Measurements from ENCODE around the gene SF3B3.
"Not testable (repeated sequence)": the region's sequence is repeated elsewhere in the genome, so short reads cannot be mapped to it uniquely, and the experiment has no call there.

SF3B3 gene

DNA sequence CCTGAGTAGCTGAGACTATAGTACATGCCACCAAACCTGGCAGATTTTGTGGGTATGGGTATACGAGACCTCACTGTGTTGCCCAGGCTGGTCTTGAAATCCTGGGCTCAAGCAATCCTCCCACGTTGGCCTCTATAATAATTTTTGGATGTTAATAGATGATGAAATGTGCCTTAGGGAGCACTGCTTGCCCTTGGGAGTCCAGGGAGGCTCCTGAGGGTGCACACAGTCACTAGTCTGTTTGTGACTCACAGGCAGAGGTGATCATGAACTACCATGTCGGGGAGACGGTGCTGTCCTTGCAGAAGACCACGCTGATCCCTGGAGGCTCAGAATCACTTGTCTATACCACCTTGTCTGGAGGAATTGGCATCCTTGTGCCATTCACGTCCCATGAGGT, 46.1 kb downstream of the SF3B3 start:
- no peak for DNase-seq

- no peak for DNase-seq
These were observed 47.5 kb downstream of the SF3B3 start for GRCh38 chr16:70570967-70571570.

GRCh38 chr16:70571623-70572022, 48.0 kb downstream of the SF3B3 start:
- no peak for DNase-seq

DNA sequence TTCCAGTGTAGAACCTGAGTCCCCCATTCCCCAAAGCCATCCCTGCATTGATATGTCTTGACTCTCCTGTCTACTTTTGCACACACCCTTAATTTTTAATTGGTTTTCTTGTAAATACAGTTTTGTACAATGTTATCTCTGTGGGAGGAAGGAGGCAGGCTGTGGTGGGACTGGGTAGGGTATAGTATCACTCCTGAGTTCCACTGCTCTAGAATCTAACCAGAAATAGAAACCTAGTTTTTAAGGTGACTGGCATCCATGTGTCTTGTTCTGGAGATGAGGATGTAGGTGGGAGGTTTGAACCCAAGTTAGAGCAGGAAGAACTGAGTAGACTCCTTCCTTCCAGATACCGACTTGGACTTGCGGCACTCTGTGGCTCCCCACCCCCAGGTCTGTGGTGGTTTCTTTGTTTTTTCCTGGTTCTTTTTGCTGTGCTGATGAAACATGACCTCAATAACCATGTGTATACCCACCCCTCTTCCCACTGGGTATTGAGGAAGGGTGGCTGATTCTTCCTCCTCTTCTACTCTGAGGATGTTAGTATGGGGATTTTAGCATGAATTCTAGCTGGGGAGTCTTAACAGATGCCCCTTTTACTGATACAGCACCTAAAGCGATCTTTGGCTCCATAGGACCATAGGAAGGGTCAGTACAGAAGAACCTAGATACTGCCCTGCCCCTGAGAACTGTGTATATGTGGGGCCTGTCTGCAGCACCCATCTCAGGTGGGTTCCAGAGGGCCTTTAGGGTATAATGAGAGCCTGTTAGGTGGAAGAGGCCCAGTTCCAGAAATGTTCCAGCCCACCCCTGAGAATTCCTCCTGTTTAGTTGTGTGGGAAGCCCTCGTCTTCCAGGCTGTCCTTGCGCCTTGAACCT, 48.7 kb downstream of the SF3B3 start:
- DNase-seq = no peak

- DNase-seq = no peak
These were observed 49.3 kb downstream of the SF3B3 start for GRCh38 chr16:70572926-70573270.

DNA sequence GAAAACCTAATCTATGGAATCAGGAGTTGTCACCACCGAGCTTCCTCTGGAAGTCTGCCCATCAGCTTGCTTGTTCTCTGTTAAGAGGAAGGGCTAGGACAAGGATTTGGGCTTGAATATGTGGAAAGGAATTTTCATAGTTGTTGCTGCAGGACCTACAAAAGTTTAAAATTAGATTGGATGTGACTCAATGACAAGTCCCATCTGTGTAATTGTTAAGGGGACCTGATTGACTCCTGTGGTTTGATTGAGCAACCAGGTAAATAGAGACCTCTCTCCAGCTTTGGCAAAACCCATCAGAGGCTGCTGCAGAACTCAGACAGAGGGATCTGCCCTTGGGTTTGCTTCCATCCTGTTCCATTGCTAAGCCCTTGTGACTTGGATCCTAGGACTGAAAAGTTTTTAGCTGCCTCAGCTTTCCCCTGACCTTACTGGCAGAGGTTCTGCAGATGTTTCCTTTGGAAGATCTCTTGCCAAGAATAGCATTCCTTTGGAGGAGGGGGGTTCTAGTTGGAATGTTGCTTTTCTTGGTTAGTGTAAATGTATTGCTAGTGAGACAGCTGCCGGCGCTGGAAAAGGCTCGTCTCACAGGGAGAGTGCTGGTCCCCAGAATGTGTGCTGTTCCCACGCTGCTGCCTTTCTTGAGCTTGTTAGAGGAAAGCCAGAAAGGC, 50.0 kb downstream of the SF3B3 start:
- no peak for DNase-seq

GRCh38 chr16:70574595-70575271, 51.1 kb downstream of the SF3B3 start:
- DNase-seq = no peak

DNA sequence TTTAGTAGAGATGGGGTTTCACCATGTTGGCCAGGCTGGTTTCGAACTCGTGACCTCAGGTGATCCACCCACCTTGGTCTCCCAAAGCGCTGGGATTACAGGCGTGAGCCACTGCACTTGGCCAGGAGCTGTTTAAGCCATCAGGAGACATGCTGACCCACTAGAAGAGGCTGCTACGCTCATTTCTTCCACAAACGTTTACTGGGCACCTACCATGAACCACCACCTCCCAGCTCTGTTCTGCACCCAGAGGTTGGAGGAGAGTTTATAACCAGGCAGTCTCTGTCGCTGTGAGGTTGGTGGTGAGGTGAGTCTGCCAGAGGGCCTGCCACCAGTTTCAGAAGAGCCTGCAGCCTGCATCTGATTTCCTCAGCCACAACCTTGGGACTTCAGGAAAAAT, 51.8 kb downstream of the SF3B3 start:
- DNase-seq = no peak

DNA sequence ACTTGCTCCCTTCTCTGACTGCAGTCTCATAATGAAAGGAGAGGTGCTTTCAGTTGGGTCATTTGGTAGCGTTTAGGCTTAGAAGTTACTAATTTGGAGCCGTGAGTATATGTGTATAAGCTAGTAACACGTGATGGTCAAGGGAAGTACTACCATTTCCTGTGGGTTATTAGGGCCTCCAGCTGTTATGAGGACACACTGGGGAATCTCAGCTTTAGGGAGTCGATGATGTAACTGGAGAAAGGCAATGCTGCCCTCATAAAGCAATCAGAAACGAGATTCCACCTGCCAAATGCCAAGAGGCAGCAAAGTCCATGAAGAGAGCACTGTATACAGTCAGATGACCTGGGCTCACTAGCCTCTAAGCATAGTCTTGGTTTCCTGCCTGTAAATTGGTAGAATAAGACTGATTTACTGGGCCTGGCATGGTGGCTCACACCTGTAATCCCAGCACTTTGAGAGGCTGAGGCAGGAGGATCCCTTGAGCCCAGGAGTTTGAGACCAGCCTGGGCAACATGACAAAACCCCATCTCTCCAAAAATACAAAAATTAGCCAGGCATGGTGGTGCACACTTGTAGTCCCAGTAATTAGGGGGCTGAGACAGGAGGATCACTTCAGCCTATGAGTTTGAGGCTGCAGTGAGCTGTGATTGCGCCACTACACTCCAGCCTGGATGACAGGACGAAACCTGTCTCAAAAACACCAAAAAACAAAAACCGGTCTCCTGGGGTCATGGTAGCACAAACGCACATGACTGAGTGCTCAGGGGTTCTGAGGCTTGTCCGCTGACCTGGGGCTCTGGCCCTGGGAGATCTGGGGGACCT, 53.0 kb downstream of the SF3B3 start:
- DNase-seq = no peak

- DNase-seq = no peak
These were observed 53.7 kb downstream of the SF3B3 start for GRCh38 chr16:70577256-70577698.

GRCh38 chr16:70578035-70578434, 54.4 kb downstream of the SF3B3 start:
- DNase-seq = no peak

- DNase-seq = no peak
These were observed 55.6 kb downstream of the SF3B3 start for GRCh38 chr16:70579248-70579647.

GRCh38 chr16:70579648-70580630, 56.3 kb downstream of the SF3B3 start:
- no peak for DNase-seq

GRCh38 chr16:70582280-70582978, 58.8 kb downstream of the SF3B3 start:
- DNase-seq = no peak

DNA sequence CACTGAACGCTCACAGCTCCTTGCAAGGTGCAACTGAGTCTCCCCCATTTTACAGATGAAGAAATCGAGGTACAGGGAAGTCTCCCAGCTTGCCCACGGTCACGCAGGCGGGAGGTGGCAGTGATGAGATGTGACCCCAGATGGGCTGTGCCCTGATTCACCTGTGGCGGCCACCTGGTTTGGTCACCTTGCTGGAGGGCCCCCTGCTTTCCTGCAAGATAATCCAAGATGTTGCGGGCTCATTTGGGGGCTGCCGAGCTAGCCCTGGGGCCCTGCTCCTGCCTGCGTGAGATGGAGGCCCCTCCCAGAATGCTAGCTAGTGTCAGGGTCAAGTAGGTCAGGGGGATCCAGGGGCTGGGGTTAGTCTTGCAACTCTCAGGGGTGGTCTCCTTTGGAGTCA, 63.1 kb downstream of the SF3B3 start:
- no peak for DNase-seq

DNA sequence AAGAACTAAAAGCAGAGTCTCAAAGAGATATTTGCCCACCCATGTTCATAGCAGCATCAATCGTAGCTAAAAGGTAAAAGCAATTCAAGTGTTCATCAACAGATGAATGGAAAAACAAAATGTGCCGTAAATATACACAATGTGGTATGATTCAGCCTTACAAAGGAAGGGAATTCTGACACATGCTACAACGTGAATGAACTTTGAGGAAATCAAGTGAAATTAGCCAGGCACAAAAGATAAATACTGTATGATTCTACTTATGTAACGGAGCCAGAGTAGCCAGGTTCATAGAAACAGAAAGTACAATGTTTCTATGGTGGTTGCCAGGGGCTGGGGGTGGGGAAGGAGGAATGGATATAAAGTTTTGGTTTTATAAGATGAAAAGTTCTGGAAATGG, 64.9 kb downstream of the SF3B3 start:
- no peak for DNase-seq

DNA sequence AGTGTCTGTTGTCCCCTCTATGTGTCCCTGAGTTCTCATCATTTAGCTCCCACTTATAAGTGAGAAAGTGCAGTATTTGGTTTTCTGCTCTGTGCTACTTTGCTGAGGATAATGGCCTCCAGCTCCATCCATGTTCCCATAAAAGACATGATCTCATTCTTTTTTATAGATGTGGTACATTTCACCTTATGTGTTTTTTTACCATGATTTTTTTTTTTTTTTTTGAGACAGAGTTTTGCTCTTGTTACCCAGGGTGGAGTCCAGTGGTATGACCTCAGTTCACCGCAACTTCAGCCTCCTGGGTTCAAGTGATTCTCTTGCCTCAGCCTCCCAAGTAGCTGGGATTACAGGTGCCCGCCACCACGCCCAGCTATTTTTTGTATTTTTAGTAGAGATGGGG, 65.8 kb downstream of the SF3B3 start:
- DNase-seq = not testable (repeated sequence)

- no peak for DNase-seq
These were observed 66.4 kb downstream of the SF3B3 start for GRCh38 chr16:70589998-70590471.

DNA sequence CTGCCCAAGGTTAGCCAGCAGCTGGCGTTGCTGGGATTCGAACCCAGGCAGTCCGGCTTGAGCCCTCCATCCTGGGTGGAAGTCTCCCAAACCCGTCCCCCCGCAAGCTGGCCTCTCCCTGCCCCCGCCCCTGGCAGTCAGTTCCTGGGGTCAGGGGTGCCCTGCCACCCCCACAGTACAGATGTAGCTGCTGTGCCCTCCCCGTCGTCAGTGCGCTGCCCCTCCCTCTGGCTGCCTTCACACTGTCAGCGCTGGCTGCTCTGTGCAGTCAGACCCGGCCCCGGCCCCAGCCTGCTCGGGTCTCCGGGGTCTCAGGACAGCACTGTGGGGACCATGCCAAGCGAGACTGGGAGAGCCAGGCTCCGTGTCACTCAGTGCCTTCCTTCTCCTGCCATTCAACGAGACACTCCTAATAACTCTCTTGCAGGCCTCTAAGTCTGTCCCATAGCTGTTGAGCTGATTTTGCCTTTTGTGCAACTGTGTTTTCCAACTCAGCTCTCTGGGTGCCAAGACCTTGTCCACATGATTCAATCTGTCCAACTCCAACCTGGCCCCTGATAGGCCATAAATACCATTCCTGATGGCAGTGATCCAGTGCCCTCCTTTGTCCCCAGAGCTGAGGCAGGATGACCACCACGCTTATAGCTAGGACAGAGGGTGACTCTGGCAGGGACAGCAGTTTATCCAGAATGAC, 67.3 kb downstream of the SF3B3 start:
- DNase-seq = no peak

GRCh38 chr16:70591615-70592014, 68.0 kb downstream of the SF3B3 start:
- no peak for DNase-seq
